LNCAP (cell line): ENCODE measurements around the gene FANCI.

Experiments used
- CTCF ChIP-seq: fragments of 450-650 bp; IDR thresholded peaks from 2 replicates; pipeline ENCODE4 v1.5.1; 2017; ENCODE audit warnings: mild to moderate bottlenecking

Gene FANCI

DNA sequence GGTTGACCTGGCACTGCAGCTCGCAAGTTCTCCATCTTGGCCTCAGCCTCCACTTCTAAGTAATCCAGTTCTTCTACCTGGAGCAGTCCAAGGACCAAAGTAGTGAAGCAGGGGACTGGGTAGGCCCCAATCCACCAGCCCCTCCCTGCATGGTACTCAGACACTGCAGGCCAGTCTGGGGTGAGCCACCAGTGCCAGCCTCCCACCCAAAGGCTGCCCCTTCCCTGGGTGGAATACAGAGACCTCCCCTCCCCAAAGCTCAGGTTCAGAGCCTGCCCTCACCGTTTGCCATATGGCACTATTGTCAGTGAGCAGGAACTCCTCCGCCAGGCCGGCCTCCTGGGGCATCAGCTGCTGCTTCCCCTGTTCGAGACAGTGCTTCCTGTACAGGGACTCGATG is 80.0 kb downstream of the FANCI start:
- no peak for TF ChIP-seq CTCF

DNA sequence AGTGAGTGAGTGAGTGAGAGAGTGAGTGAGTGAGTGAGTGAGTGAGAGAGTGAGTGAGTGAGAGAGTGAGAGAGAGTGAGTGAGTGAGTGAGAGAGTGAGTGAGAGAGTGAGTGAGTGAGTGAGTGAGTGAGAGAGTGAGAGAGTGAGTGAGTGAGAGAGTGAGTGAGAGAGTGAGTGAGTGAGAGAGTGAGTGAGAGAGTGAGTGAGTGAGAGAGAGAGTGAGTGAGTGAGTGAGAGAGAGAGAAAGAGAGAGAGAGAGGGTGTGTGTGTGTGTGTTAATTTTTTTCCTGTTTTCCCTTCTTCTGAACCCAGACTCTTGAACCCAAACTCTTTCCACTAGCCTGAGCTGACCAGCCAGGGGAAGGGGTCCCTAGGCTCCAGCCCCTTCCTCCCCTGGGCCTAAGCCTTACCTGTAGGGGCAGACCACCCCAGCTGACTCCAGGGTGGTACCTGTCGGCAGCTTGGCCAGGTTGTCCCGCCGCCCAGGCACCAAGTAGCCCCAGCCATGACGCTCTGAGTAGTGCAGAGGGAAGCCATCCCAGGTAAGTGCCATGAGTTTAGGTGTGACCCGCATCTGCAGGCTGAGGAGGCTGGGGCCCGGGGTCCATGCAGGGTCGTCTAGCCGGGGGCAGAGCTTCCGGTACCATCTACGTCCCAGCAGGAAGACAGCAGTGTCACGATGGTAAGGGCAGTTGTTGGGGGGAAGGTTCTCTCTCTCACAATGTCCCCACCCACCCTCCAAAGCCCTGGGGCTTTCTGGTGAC is 81.4 kb downstream of the FANCI start:
- no peak for TF ChIP-seq CTCF

DNA sequence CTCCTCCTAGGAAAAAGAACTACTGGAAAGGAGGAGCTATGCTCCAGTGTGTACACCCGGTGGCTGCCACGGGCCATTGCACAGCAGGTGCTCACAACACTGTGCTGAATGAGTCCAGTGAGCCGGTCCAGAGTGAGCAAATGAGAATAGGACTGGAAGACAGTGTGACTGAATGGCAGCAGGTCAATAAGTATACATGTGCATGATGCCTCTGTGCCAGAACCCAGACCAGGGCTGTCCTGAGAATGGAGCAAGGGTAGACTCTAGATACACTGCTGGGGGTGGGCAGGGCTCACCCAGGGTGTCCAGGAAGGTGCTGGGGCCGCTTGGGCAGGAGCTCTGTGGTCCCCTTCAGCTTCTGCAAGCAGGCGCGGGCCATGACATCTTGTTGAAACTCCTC is 82.5 kb downstream of the FANCI start:
- no peak for TF ChIP-seq CTCF

- no peak for TF ChIP-seq CTCF
Measured at GRCh38 chr15:89327113-89327512, 83.3 kb downstream of the FANCI start.

DNA sequence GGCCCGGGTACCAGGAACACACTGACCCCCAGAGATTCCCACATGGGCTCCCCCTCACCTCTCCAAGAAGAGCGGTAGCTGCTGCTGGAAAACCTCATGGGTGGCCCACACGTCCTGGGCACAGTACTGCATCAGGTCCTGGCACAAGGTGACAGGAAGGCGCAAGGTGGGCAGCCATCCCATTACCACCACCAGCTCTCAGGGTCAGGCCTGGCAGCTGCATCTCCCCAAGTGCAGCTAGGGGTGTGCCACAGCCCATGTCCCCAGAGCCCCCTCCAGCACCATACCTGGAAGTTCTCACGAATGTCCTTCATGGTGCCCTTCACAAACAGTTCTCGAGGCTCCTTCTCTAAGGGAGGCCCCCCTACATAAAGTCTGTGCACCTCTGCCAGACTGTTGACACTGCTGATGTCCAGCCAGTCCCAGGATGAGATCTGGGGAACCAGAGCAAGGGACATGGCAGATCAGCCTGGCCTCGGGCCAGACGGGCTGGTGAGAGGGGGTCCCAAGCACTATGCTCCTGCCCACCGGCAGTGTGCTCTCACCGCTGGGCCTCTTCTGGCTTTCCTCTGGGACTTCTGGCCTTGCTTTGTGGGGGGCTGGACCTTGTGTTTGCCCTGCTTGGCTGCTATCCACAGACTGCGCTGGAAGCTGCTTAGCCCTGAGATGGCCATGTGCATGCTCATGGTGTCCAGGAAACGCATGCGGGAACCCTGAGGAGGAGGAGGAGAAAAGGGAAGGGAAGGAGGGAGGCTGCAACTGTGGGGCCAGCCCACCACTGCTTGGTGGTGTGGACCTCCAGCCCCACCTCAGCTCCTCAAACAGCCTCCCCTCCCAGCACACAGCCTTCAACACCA is 84.8 kb downstream of the FANCI start:
- no peak for TF ChIP-seq CTCF

DNA sequence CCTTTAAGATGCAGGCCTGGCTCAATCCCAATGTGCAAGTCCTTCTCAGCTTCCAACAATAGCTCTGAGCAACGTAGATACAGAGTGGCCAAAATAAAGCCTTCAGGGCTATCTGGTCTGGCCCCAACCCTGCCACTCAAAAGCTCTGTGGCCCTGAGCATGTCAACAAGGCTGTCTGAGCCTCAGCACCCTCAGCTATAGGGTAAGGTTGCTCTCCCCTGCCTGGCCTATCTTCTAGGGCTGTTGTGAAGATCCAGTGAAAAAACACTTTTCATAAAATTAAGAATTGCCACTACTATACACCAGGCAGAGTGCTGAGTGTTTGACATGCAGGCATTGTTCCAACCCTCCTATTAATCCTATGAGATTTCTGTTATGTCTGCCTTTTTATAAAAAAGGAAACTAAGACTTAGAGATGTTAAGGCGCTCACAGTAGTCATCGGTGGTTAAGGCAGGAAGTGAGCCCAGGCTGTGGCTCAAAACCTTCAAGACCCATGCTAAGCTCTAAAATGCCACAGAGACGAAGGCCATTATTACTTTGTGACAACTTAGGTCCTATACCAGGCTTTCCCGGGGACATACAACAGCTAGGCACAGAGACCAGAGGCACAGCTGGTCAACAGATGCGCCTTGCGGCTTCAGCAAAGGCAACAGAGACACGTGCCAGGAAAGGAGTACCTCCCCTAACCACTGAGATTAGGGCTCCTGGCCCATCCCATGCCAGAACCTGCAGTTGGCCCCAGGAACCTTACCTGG is 85.7 kb downstream of the FANCI start:
- no peak for TF ChIP-seq CTCF

DNA sequence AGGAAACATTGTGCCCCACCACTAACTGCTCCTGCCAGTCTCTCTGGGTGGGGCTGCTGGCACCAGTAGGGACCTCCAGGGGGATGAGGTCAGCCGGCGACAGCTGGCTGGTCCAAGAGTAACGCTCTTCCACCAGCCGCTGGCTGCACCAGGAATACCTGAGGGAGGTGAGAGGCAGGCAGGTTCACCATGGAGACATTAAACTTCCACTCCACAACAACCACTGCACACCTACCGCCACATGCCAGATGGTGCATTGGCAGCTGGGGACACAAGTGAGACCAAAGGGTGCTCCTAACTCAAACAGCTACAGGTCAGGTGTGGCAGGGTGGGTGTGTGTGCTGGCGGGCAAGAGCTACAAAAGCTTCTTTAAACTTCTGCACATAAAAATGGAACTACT is 86.3 kb downstream of the FANCI start:
- no peak for TF ChIP-seq CTCF
